ENCODE data around the gene CAPG.

DNA sequence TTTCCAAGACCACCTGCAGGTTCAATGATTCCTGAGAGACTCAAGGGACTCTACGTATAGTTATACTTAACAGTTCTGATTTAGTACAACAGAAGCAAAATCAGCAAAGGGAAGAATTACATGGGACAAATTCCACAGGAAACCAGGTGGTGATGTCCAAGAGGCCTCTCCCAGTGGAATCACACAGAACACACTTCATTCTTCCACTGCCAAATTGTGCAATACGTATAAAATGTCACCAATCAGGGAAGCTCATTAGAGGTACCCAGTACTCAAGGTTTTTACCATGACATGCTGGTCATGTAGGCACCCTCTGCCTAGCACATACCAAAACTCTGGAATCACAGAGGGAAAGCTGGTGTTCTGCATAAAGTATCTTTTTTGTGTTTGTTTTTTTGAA lies 22.4 kb downstream of the CAPG start:
- TF ChIP-seq, protein P1, sequence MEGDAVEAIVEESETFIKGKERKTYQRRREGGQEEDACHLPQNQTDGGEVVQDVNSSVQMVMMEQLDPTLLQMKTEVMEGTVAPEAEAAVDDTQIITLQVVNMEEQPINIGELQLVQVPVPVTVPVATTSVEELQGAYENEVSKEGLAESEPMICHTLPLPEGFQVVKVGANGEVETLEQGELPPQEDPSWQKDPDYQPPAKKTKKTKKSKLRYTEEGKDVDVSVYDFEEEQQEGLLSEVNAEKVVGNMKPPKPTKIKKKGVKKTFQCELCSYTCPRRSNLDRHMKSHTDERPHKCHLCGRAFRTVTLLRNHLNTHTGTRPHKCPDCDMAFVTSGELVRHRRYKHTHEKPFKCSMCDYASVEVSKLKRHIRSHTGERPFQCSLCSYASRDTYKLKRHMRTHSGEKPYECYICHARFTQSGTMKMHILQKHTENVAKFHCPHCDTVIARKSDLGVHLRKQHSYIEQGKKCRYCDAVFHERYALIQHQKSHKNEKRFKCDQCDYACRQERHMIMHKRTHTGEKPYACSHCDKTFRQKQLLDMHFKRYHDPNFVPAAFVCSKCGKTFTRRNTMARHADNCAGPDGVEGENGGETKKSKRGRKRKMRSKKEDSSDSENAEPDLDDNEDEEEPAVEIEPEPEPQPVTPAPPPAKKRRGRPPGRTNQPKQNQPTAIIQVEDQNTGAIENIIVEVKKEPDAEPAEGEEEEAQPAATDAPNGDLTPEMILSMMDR (conservative IDR thresholded peaks at IDR 0.05; ENCODE audit: low read length) = no peak
- no peak for TF ChIP-seq EZH2phosphoT487 (IDR thresholded peaks at IDR 0.05; ENCODE audit: borderline replicate concordance)

Measured in Loucy (cell line).